A549 (cell line): Measurements from ENCODE around the gene INO80.

ENCODE experiments used
- CBX8 ChIP-seq: fragments of 200-600 bp; sonication (generic); IDR thresholded peaks from 2 replicates; pipeline ENCODE4 v1.6.1; 2016
- CHD2 ChIP-seq: fragments of 150-350 bp; IDR thresholded peaks from 2 replicates; pipeline ENCODE4 v1.6.1; 2014; ENCODE audit warnings: low read length; ENCODE audit not compliant: partially characterized antibody
- CTCF ChIP-seq: fragments of >200 bp; sonication (Bioruptor Twin); formaldehyde crosslinking; IDR thresholded peaks from 3 replicates; pipeline ENCODE4 v1.5.1; 2016
- ESRRA ChIP-seq: fragments of 150-350 bp; IDR thresholded peaks from 2 replicates; pipeline ENCODE4 v1.6.1; 2014; ENCODE audit warnings: mild to moderate bottlenecking, low read length, borderline replicate concordance
- JUN ChIP-seq, 2 experiments: fragments of >200 bp; sonication (Bioruptor Twin); formaldehyde crosslinking; IDR thresholded peaks; 2 replicates in 1 of 2; 3 replicates in 1 of 2; pipeline ENCODE4 v1.6.1; 2016 to 2017
- MYC ChIP-seq: IDR thresholded peaks from 2 replicates; pipeline ENCODE4 v1.6.1; 2012; ENCODE audit warnings: mild to moderate bottlenecking, inconsistent platforms, low read length, improper control_type of control experiment, borderline replicate concordance
- NFE2L2 ChIP-seq: fragments of 150-350 bp; conservative IDR thresholded peaks from 2 replicates; pipeline ENCODE4 v1.6.1; 2014; ENCODE audit warnings: low read length
- NR3C1 ChIP-seq: fragments of >200 bp; sonication (Bioruptor Twin); formaldehyde crosslinking; IDR thresholded peaks from 3 replicates; pipeline ENCODE4 v1.6.1; 2017
- POLR2A ChIP-seq: IDR thresholded peaks from 2 replicates; pipeline ENCODE4 v1.6.1; 2012; ENCODE audit warnings: mild to moderate bottlenecking, low read length
- SMC3 ChIP-seq: fragments of >200 bp; sonication (Bioruptor Twin); formaldehyde crosslinking; IDR thresholded peaks from 3 replicates; pipeline ENCODE4 v1.6.1; 2018; ENCODE audit warnings: inconsistent platforms
- ZC3H11A ChIP-seq: fragments of 450-650 bp; IDR thresholded peaks from 2 replicates; pipeline ENCODE4 v1.6.1; 2014; ENCODE audit warnings: antibody characterized with exemption, mild to moderate bottlenecking
- TF ChIP-seq, protein P1 (sequence below): fragments of 450-650 bp; IDR thresholded peaks from 2 replicates; pipeline ENCODE4 v1.6.1; 2014; ENCODE audit warnings: antibody characterized with exemption
- TF ChIP-seq, protein P2 (sequence below): IDR thresholded peaks from 2 replicates; pipeline ENCODE4 v1.6.1; 2012; ENCODE audit warnings: low read depth, borderline replicate concordance

DNA sequence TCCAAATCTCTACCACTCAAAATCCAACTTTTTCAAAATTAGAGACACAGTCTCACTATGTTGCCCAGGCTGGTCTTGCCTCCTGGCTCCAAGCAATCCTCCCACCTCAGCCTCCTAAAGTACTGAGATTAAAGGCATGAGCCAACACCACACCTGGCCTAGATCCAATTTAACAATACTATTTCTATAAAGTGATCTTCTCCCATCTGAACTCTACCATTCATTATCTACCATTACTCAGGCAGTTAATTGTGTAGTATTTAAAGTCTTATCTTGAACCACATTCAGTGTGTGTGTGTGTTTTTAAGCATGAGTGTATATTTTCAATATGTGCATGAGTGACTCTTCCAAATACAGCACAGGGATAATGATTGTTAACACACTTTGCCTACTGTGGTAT, 77.0 kb downstream of the INO80 start:
- TF ChIP-seq ESRRA (no peak), CTCF (no peak), POLR2A (no peak), MYC (no peak), CBX8 (no peak), NR3C1 (no peak), ZC3H11A (no peak), JUN (IDR thresholded peaks at IDR 0.05) (no peak), CHD2 (no peak), SMC3 (no peak), NFE2L2 (no peak)
- TF ChIP-seq, protein P1, sequence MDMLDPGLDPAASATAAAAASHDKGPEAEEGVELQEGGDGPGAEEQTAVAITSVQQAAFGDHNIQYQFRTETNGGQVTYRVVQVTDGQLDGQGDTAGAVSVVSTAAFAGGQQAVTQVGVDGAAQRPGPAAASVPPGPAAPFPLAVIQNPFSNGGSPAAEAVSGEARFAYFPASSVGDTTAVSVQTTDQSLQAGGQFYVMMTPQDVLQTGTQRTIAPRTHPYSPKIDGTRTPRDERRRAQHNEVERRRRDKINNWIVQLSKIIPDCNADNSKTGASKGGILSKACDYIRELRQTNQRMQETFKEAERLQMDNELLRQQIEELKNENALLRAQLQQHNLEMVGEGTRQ = no peak
- TF ChIP-seq, protein P2, sequence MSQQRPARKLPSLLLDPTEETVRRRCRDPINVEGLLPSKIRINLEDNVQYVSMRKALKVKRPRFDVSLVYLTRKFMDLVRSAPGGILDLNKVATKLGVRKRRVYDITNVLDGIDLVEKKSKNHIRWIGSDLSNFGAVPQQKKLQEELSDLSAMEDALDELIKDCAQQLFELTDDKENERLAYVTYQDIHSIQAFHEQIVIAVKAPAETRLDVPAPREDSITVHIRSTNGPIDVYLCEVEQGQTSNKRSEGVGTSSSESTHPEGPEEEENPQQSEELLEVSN = no peak
